ENCODE results near the gene RAB44. TPM values are rescaled to one million over a fixed set of nuclear protein-coding genes. Genes with fewer than 3 reads are reported as not detected.

The RAB44 gene
- total RNA-seq, 1 experiment from 2014 or later = 0.05 TPM

GRCh38 chr6:36781669-36782068 lies 84.0 kb downstream of the RAB44 start:
- H3K27ac ChIP-seq (ENCODE audit: low read depth, low read length) = no peak overlapping the region
- no peak overlapping the region for H3K4me3 ChIP-seq (replicated peaks in 1 of 2; ENCODE audit: low read depth in 1 of 2, low read length in 2 of 2)
- no peaks in the 10 kb centered on the region for H3K36me3 ChIP-seq (ENCODE audit: control insufficient read depth in 1 of 2, insufficient read depth in 2 of 2, low read length in 2 of 2)
- POLR2A ChIA-PET = no interaction called here
- CTCF ChIA-PET = interaction anchor here (1.0 to 2.6 kb wide), 4 partner anchors 15 to 104 kb away, joined by 3 to 29 read pairs (median 14); partner anchors contain the start of gene C6orf89
- no TSS peak for BruUV-seq (replicated peaks)
- DNase-seq (ENCODE audit: low read depth, low spot score) (no peak), ATAC-seq (no peak)
- TF ChIP-seq EZH2 (IDR thresholded peaks at IDR 0.05) (no peak), ZNF274 (IDR thresholded peaks at IDR 0.05; ENCODE audit: low read depth, low read length) (no peak), EGR1 (IDR thresholded peaks at IDR 0.05; ENCODE audit: low read depth) (no peak), YY1 (IDR thresholded peaks at IDR 0.05; ENCODE audit: extremely low read depth, insufficient replicate concordance, low read depth, low read length) (no peak), POLR2A (IDR thresholded peaks at IDR 0.05; ENCODE audit: borderline replicate concordance, extremely low read depth, insufficient read depth, insufficient read length) (no peak), SIN3A (IDR thresholded peaks at IDR 0.05; ENCODE audit: low read depth) (no peak), ELF1 (IDR thresholded peaks at IDR 0.05; ENCODE audit: borderline replicate concordance, low read depth) (no peak), ZFX (IDR thresholded peaks at IDR 0.05) (no peak), ATF3 (IDR thresholded peaks at IDR 0.05) (no peak), TCF7L2 (IDR thresholded peaks at IDR 0.05; ENCODE audit: borderline replicate concordance, extremely low read depth, insufficient read depth, insufficient read length) (no peak)
- no peak overlapping the region for H2AFZ ChIP-seq (ENCODE audit: low read depth, low read length, poor library complexity, severe bottlenecking)
- H3K9ac ChIP-seq (ENCODE audit: low read length) = no peak overlapping the region
- intact Hi-C loops (cut with micrococcal nuclease) = no loop called here
- H3K9me2 ChIP-seq (ENCODE audit: insufficient read depth) = no peaks in the 10 kb centered on the region
- RAD21 ChIA-PET (ENCODE audit: low non-redundant PET in 1 of 2, low total read pairs in 2 of 2, uncharacterized antibody in 2 of 2, unreplicated experiment in 2 of 2) = no interaction called here
- H3K79me2 ChIP-seq (ENCODE audit: insufficient read depth, low read length) = no peaks in the 10 kb centered on the region
- H3K9me3 ChIP-seq (ENCODE audit: control insufficient read depth in 1 of 2, insufficient read depth in 1 of 2, low read depth in 1 of 2, low read length in 2 of 2) = no peaks in the 10 kb centered on the region
- H3K4me1 ChIP-seq (ENCODE audit: control insufficient read depth in 1 of 2, insufficient read depth in 2 of 2, low read length in 2 of 2) = no peaks in the 10 kb centered on the region
- no peaks in the 10 kb centered on the region for H4K20me1 ChIP-seq (ENCODE audit: insufficient read depth)
- no peak overlapping the region for H3K4me2 ChIP-seq (ENCODE audit: low read length)
- H3K27me3 ChIP-seq (ENCODE audit: insufficient read depth, low read length) = peaks cover 6% of the 10 kb centered on the region; the same call in 1 of the 2 replicates

Other genes starting within 250 kb of the RAB44 start
- 20.1 TPM for gene STK38, start 150.3 kb upstream of the RAB44 start, total RNA-seq (2021; ENCODE audit: unreplicated experiment)
- 362 TPM for gene SRSF3, start 103.5 kb upstream of the RAB44 start, total RNA-seq (2021; ENCODE audit: unreplicated experiment)
- 179 TPM for gene CDKN1A, start 19.1 kb upstream of the RAB44 start, total RNA-seq (2021; ENCODE audit: unreplicated experiment)
- not detected for gene CPNE5, start 141.6 kb downstream of the RAB44 start, total RNA-seq (2021; ENCODE audit: unreplicated experiment)
- 42.0 TPM for gene PPIL1, start 177.0 kb downstream of the RAB44 start, total RNA-seq (2021; ENCODE audit: unreplicated experiment)
- gene C6orf89, start 188.1 kb downstream of the RAB44 start, total RNA-seq (2021; ENCODE audit: unreplicated experiment) = 32.9 TPM

Measured in HCT116 (cell line).